Measurements from ENCODE around the gene TMC8.

- TF ChIP-seq CTCF (IDR thresholded peaks at IDR 0.05) (no peak), POLR2A (IDR thresholded peaks at IDR 0.05) (no peak)
Measured at GRCh38 chr17:78130437-78131101, at the start of gene TMC8.
